DMS53 treated with DMSO at 0.1 percent for 48 hours (cell line): ENCODE results near the gene ZNF385A.
A peak's percentile ranks its signal among the peaks of the same experiment; 100 is the strongest.

ENCODE experiments used
- DNase-seq: peaks from one replicate; lab custom pipeline; 2025; ENCODE audit not compliant: unreplicated experiment; lab: John Stamatoyannopoulos, UW

ZNF385A gene

GRCh38 chr12:54416687-54417603, 32.4 kb upstream of the ZNF385A start:
- no peak for DNase-seq

- DNase-seq: no peak
Measured at GRCh38 chr12:54415221-54415929, 30.8 kb upstream of the ZNF385A start.

- DNase-seq: no peak
Measured at GRCh38 chr12:54413284-54414190, 29.0 kb upstream of the ZNF385A start.

- no peak for DNase-seq
Measured at GRCh38 chr12:54412786-54413185, 28.3 kb upstream of the ZNF385A start.

DNA sequence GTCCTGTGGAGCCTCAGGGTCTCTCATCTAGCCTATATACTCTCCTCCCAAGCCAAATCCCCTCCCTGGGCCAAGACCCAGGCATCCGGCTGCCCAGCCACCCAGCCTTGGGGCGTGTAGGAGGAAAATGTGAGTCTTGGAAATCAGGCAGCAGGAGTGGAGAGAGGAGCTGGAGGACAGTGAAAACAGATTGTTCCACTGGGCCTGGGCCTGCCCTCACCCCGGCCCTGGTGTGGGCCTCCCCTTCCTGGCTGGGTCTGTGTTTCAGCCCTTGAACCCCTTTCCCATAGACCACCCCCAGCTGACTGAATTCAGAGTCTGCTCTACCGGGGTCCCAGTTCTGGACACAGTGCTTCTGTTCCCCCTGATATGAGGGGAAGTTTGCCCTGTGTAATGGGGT, 27.8 kb upstream of the ZNF385A start:
- no peak for DNase-seq

- no peak for DNase-seq
Measured at GRCh38 chr12:54411391-54412241, 27.1 kb upstream of the ZNF385A start.

DNA sequence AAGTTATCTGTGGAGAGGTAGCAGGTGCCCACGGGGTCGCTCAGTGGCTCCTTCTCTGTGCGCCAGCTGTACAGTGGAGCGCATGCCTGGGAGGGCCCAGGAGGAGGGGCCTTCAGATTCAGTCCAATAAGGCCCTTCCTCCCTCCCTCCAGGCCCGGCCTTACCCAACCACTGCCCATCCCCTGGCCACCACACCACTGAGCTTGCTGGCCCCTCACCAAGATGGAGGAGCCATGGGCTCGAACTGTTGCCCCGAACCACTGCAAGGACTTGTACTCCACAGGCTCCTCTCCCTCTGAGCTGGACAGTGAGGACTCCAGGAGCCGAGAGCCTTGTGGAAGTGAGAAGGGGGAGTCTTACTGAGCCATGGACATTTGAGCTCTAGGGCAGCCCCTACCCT, 24.7 kb upstream of the ZNF385A start:
- DNase-seq: no peak

DNA sequence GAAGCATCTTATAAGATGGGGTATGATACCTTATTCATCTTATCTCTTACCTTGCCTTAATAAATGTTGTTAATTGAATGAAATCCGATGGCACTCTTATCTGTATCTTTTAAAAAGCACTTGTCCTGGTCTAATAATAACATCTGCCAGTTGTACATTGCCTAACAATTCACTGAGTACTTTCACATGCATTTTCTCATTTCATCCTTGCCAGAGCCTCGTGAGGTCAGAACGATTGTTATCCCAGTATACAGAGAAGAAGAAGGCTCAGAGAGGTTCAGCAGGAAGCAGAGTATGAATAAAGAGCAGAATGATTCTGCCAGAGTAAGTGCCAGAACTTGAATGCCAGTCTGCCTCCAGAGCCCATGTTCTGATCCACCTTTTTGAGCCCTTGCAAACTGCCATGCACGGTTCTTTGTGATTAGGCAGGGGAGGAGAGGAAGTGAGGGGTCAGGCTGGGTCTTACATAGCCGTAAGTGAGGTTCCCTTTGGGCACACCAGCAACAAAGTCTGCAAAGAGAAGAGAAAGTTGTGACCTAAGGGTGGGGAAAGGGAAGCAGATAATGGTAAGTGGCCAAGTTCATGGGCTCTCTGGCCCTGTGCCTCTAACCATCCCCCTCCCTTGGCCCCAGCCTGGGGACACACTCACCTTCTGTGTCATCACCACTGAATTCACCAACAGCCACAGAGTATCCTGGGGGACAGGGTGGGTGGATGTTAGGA, 22.8 kb upstream of the ZNF385A start:
- no peak for DNase-seq

DNA sequence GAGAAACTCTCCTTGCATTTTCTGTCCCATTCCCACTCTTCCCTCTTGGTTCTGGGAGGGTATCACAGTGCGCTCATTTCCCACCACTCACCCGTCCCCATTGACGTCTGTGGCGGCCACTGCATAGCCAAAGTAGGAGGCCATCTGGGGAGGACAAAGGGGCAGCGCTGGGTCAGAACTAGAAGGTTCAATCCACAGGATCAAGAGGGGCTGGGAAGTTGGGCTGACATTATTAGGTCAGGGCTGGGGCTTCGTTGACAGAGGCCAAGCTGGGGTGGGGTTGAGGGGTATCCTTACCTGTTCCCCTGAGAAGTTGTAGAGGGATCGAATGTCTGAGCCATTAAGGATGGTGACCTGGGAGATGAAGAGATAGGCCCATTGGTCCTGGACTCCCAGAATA, 21.0 kb upstream of the ZNF385A start:
- no peak for DNase-seq

GRCh38 chr12:54405106-54405505, 20.6 kb upstream of the ZNF385A start:
- DNase-seq: no peak

DNA sequence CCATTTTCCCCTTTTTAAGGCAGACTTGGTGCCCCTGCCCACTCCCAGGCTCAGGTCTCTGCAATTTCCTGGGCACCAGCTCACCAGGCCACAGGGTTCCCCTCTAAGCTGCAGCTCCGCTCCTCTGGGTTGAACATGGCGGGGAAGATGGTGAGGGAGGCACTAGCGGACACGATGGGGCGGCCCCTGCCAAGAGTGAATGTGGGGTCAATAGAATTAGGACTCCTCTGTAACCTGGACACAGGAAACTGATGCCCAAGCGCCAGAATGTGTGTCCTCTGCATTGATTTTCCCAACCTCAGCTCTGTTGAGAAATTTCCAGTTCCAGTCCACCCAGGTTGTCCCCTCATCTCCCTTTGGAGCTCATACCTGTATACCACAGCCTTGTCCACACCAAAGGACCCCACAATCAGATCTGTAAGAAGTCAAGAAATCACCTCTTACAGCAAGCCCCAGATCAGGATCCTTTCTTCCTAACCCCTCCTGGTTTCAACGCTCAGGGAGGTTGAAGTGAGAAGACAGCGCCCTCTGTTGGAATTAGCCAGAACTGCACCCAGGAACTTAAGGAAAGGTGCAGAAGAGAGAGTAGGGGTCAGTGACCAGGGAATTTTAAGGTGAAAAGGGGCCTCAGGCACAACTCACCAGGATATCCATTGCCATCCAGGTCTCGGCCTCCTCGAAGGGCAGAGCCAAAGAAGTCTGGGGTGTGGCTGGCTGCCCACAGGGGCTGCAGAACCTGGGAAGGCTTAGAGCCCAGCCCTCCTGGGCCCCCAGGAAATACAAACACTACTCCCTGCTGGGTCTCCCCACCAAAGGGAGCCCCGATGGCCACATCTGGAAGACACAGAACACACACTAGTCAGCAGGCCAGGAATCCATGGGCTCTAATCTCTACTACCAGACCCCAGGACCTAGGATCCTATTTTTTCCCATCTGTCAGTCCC, 19.8 kb upstream of the ZNF385A start:
- peak; percentile 15 for DNase-seq

DNA sequence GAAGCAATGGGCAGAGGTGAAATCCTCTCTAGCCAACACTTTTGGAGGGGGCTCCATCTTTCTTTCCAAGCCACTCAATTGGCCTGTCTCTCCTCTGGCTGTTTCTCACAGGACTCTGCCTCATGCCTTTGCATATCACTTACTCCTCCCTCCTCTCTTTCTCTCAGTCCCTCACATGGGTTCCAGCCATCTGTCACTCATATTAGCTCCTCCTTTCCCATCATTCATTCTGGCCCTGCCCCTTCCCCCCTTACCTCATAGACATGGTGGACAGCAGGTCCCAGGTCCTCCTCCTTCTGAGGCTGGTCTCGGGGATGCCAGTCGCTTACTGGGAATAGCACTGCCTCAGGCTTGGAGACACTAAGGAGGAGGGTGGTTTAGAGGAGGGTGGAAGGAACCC, 16.6 kb upstream of the ZNF385A start:
- DNase-seq: no peak

- DNase-seq: peak; percentile 63
Measured at GRCh38 chr12:54398995-54399793, 14.7 kb upstream of the ZNF385A start.

DNA sequence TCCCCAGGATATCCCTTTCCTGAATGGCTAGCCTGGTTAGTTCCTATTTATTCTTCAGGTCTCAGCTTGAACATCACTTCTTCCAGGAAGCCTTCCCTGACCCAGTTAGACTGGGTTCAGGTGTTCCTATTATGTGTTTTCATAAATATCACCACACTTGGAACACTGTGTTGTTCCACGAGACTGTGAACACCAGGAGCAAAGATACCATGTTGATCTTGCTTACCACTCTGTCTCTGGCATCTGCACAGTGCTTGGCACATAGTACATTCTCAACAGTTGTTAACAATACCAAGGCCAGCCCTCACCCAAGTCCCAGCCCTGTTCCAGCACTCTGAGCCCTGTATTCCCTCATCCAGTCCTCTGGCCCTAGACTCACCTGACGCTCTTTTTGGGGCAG, 13.7 kb upstream of the ZNF385A start:
- DNase-seq: no peak

GRCh38 chr12:54397157-54397556, 12.6 kb upstream of the ZNF385A start:
- DNase-seq: no peak

DNA sequence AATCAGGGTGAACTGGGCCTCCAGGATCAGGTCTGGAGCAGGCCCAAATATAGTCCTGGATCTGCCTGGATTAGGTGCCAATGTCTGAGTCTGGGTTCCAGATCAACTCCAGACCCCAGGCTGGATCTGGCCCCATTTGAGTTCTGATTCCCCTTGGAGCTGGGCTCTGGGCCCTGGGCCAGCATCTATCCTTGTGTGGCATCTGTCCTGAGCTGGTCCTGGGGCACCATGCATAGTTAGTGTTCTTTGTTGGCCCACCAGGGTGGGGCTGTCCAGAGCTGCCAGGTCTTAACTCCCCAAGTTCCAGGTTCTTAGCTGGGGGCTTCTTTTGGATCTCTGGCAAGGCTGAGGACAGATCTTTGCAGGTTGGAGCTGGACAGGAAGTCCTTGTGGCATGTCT, 11.0 kb upstream of the ZNF385A start:
- no peak for DNase-seq

GRCh38 chr12:54394986-54395385, 10.5 kb upstream of the ZNF385A start:
- no peak for DNase-seq

GRCh38 chr12:54394281-54394719, 9.8 kb upstream of the ZNF385A start:
- peak; percentile 36 for DNase-seq
